Caco-2 (cell line): ENCODE measurements around the gene TNFAIP8. TPM values are rescaled to one million over a fixed set of nuclear protein-coding genes. Genes with fewer than 3 reads are reported as not detected.

Experiments
- BruUV-seq: library from RNA; stranded (reverse); fragments of 400-500 nt; replicated peaks from 2 replicates; lab custom pipeline; 2021; lab: Mats Ljungman, UMichigan
- CTCF ChIA-PET: fragments of 300-600 bp; sonication (Branson Sonifier 250); formaldehyde crosslinking; loops from one replicate; lab custom pipeline; 2022; ENCODE audit warnings: antibody characterized with exemption; lab: Charles Lee
- POLR2A ChIA-PET: fragments of 300-600 bp; sonication (Branson Sonifier 250); formaldehyde crosslinking; loops from one replicate; lab custom pipeline; 2022; ENCODE audit warnings: antibody characterized with exemption; lab: Charles Lee
- DNase-seq, 2 experiments: peaks; one replicate each; pipeline versions ENCODE4 v3.0.0 to v3.0.0-alpha.2; 2020 to 2022
- H3K27me3 ChIP-seq: replicated peaks from 2 replicates; pipeline ENCODE4 v1.6.0; 2011; ENCODE audit warnings: low read length; ENCODE audit not compliant: control insufficient read depth, insufficient read depth
- H3K36me3 ChIP-seq: 2 replicates; pipeline ENCODE4 v1.5.1; 2011; ENCODE audit warnings: low read length; ENCODE audit not compliant: control insufficient read depth, insufficient read depth
- H3K4me1 ChIP-seq: fragments of 250-450 bp; sonication (Bioruptor Pico); 2 replicates; pipeline ENCODE4 v1.5.1; 2020; ENCODE audit warnings: mild to moderate bottlenecking
- H3K4me3 ChIP-seq: 2 replicates; pipeline ENCODE4 v1.5.1; 2011; ENCODE audit warnings: low read depth, mild to moderate bottlenecking, control low read depth, low read length
- H3K9me3 ChIP-seq: fragments of 250-450 bp; sonication (Bioruptor Pico); 2 replicates; pipeline ENCODE4 v1.5.1; 2020; ENCODE audit warnings: mild to moderate bottlenecking, moderate library complexity
- H3K27ac Mint-ChIP-seq: one replicate; pipeline ENCODE4 v1.8.0; 2022; ENCODE audit warnings: mixed read lengths; ENCODE audit not compliant: unreplicated experiment
- H3K27me3 Mint-ChIP-seq: one replicate; pipeline ENCODE4 v1.8.0; 2022; ENCODE audit warnings: mixed read lengths; ENCODE audit not compliant: insufficient read depth, unreplicated experiment
- H3K36me3 Mint-ChIP-seq: one replicate; pipeline ENCODE4 v1.8.0; 2022; ENCODE audit warnings: mild to moderate bottlenecking, mixed read lengths; ENCODE audit not compliant: insufficient read depth, unreplicated experiment
- H3K4me1 Mint-ChIP-seq: one replicate; pipeline ENCODE4 v1.8.0; 2022; ENCODE audit warnings: low read depth, mixed read lengths; ENCODE audit not compliant: unreplicated experiment
- H3K4me3 Mint-ChIP-seq: one replicate; pipeline ENCODE4 v1.8.0; 2022; ENCODE audit warnings: mild to moderate bottlenecking, moderate library complexity, mixed read lengths; ENCODE audit not compliant: unreplicated experiment
- H3K9me3 Mint-ChIP-seq: one replicate; pipeline ENCODE4 v1.8.0; 2022; ENCODE audit warnings: mixed read lengths; ENCODE audit not compliant: unreplicated experiment
- intact Hi-C: fragments of 100-400 bp; cut with micrococcal nuclease; formaldehyde crosslinking; loops from one replicate; pipeline ENCODE4 v1.10.0; 2022; ENCODE audit not compliant: unreplicated experiment
- total RNA-seq: library from RNA; stranded (reverse); gene quantifications from 2 replicates; pipeline ENCODE4 v1.2.3, GENCODE V29; 2022
- TF ChIP-seq, protein P1 (sequence below), 2 experiments: fragments of 200-600 bp in 1 of 2; IDR thresholded peaks; 1 replicate in 1 of 2; 2 replicates in 1 of 2; pipeline versions ENCODE4 v1.5.1 to v1.8.0; 2011 to 2022; ENCODE audit warnings: antibody characterized with exemption in 1 of 2, control low read depth in 1 of 2, inconsistent platforms in 1 of 2, low read depth in 1 of 2, low read length in 1 of 2, mild to moderate bottlenecking in 1 of 2, moderate library complexity in 1 of 2; ENCODE audit not compliant: insufficient read depth in 1 of 2, severe bottlenecking in 1 of 2, unreplicated experiment in 1 of 2

Gene TNFAIP8
- total RNA-seq, 1 experiment from 2014 or later = 7.4 TPM

DNA sequence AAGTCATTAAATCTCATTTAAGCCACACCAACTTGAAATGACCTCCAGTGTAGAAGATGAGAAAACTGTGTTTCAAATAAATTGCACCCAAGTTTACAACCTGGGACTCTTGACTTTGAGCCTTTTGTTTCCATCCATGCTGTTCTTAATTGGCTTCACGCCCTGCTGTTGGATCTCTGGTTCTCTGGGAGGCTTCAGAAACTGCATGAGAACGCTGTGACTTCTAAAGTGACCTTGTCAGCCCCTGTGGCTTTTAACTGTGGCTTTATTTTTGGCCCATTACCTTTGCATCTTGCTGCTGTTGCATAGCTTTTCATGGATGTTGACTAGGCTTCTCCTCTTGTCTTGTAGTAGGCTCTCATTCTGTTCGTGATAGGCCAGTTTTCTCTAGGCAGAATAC, 29.3 kb downstream of the TNFAIP8 start:
- Mint-ChIP-seq H3K9me3 (no peaks in the 10 kb centered on the region), H3K4me3 (no peak overlapping the region), H3K36me3 (no peaks in the 10 kb centered on the region), H3K4me1 (peaks cover 12% of the 10 kb centered on the region), H3K27ac (no peak overlapping the region), H3K27me3 (no peaks in the 10 kb centered on the region)
- TF ChIP-seq, protein P1, sequence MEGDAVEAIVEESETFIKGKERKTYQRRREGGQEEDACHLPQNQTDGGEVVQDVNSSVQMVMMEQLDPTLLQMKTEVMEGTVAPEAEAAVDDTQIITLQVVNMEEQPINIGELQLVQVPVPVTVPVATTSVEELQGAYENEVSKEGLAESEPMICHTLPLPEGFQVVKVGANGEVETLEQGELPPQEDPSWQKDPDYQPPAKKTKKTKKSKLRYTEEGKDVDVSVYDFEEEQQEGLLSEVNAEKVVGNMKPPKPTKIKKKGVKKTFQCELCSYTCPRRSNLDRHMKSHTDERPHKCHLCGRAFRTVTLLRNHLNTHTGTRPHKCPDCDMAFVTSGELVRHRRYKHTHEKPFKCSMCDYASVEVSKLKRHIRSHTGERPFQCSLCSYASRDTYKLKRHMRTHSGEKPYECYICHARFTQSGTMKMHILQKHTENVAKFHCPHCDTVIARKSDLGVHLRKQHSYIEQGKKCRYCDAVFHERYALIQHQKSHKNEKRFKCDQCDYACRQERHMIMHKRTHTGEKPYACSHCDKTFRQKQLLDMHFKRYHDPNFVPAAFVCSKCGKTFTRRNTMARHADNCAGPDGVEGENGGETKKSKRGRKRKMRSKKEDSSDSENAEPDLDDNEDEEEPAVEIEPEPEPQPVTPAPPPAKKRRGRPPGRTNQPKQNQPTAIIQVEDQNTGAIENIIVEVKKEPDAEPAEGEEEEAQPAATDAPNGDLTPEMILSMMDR (IDR thresholded peaks at IDR 0.05; ENCODE audit: insufficient read depth in 1 of 2, low read depth in 1 of 2, low read length in 1 of 2, severe bottlenecking in 1 of 2, unreplicated experiment in 1 of 2) = no peak
- CTCF ChIA-PET = no interaction called here
- intact Hi-C loops = no loop called here
- Histone ChIP-seq H3K27me3 (no peaks in the 10 kb centered on the region), H3K4me3 (no peak overlapping the region), H3K4me1 (peaks cover 10% of the 10 kb centered on the region), H3K36me3 (no peaks in the 10 kb centered on the region), H3K9me3 (no peaks in the 10 kb centered on the region)
- no TSS peak for BruUV-seq
- POLR2A ChIA-PET = no interaction called here
- DNase-seq = no peak

GRCh38 chr5:119385536-119386128, 29.8 kb downstream of the TNFAIP8 start:
- H3K4me3 Mint-ChIP-seq = no peak overlapping the region
- Histone ChIP-seq H3K9me3 (no peaks in the 10 kb centered on the region), H3K36me3 (no peaks in the 10 kb centered on the region), H3K4me3 (no peak overlapping the region), H3K4me1 (peaks cover 7% of the 10 kb centered on the region; the same call in 1 of the 2 replicates), H3K27me3 (no peaks in the 10 kb centered on the region)
- H3K27me3 Mint-ChIP-seq = no peaks in the 10 kb centered on the region
- H3K9me3 Mint-ChIP-seq = no peaks in the 10 kb centered on the region
- ChIA-PET CTCF (no interaction called here), POLR2A (no interaction called here)
- peaks cover 8% of the 10 kb centered on the region for H3K4me1 Mint-ChIP-seq
- DNase-seq = no peak
- TF ChIP-seq, protein P1 (IDR thresholded peaks at IDR 0.05; ENCODE audit: insufficient read depth in 1 of 2, low read depth in 1 of 2, low read length in 1 of 2, severe bottlenecking in 1 of 2, unreplicated experiment in 1 of 2) = no peak
- H3K27ac Mint-ChIP-seq = no peak overlapping the region
- no TSS peak for BruUV-seq
- H3K36me3 Mint-ChIP-seq = no peaks in the 10 kb centered on the region
- intact Hi-C loops = no loop called here

DNA sequence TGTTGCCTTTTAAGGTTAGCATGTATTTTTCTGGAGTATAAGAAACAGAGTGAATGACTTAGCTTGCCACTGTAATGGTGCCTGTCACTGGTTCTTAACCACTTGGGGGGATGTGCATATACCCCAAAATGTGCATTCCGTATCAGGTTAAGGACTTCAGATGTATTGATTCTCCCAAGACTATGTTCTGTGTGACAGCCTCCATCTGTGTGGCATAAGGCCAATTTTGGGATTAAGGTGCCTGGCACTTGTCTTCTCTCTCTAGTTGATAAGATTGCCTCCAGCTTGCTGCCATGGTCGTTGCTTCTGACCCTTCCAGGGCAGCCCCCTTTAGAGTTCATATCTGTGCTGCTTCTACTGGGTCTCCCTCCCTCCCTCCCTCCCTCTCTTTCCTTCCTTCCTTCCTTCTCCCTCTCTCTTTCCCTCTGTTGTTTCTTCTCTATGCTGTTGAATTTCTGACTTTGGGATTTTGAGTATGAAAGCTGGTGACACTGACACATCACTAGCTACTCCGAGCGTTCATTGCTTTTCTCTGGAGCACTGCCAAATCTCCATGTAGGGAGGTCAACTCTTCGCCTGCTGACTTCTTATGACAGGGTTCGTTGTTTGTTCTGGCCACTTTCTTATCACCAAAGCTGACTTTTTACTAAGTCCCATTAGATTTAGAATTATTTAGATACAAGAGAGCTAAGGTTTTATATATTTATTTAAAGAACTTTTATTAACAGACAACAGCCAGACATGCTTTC, 31.0 kb downstream of the TNFAIP8 start:
- H3K4me1 Mint-ChIP-seq = peaks cover 8% of the 10 kb centered on the region
- H3K36me3 ChIP-seq = no peaks in the 10 kb centered on the region
- no peak overlapping the region for H3K4me3 ChIP-seq
- no TSS peak for BruUV-seq
- peaks cover 7% of the 10 kb centered on the region; the same call in 1 of the 2 replicates for H3K4me1 ChIP-seq
- CTCF ChIA-PET = no interaction called here
- no peak for DNase-seq
- H3K27me3 Mint-ChIP-seq = no peaks in the 10 kb centered on the region
- H3K9me3 Mint-ChIP-seq = no peaks in the 10 kb centered on the region
- POLR2A ChIA-PET = no interaction called here
- no peak overlapping the region for H3K4me3 Mint-ChIP-seq
- no peaks in the 10 kb centered on the region for H3K36me3 Mint-ChIP-seq
- H3K27me3 ChIP-seq = no peaks in the 10 kb centered on the region
- no peak overlapping the region for H3K27ac Mint-ChIP-seq
- TF ChIP-seq, protein P1 (IDR thresholded peaks at IDR 0.05; ENCODE audit: insufficient read depth in 1 of 2, low read depth in 1 of 2, low read length in 1 of 2, severe bottlenecking in 1 of 2, unreplicated experiment in 1 of 2) = no peak
- H3K9me3 ChIP-seq = no peaks in the 10 kb centered on the region
- intact Hi-C loops = no loop called here
